Measurements from ENCODE around the gene OASL.

Gene OASL, protein sequence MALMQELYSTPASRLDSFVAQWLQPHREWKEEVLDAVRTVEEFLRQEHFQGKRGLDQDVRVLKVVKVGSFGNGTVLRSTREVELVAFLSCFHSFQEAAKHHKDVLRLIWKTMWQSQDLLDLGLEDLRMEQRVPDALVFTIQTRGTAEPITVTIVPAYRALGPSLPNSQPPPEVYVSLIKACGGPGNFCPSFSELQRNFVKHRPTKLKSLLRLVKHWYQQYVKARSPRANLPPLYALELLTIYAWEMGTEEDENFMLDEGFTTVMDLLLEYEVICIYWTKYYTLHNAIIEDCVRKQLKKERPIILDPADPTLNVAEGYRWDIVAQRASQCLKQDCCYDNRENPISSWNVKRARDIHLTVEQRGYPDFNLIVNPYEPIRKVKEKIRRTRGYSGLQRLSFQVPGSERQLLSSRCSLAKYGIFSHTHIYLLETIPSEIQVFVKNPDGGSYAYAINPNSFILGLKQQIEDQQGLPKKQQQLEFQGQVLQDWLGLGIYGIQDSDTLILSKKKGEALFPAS

DNA sequence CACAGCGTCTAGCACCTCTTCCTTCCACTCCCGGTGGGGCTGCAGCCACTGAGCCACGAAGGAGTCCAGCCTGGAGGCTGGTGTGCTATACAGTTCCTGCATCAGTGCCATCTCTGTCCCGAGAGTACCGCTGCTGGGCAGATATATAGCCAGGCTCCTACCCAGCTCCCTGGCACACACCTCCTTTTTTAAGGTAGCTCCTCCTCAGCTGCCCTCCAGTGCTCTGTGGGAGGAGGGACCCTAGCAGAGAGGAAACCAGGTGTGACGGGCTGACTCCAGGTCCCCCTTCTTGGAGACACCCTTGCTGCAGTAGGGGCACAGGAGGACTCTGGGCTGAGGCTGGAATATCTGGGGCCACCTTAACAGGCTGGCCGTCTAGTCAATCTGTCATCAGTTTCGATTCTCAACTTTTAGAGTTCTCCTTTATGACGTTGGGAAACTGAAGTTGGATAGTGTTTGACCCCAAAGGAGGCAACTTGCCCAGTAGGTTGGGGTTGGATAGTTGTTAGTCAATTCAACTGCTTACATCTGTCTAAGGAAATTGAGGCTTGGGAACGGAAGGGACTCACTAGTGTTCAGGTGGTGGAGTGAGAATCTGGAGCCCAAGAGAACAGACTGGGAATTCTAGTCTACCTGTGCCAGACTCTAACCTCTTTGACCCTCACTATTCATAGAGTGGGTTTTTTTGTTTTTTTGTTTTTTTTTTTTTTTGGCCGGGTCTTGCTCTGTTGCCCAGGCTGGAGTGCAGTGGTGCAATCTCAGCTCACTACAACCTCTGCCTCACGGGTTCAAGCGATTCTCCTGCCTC, at the start of gene OASL:
OASL (minus strand) TSS at position 386 of the 808 bp plus-strand sequence; CDS start at position 111, 275 bp downstream.
- peak within 1 kb of the TSS; percentile 95 for H2AFZ ChIP-seq (ENCODE audit: low read depth)
- peak within 1 kb of the TSS; percentile 76 for H3K4me2 ChIP-seq
- TF ChIP-seq, protein P1, sequence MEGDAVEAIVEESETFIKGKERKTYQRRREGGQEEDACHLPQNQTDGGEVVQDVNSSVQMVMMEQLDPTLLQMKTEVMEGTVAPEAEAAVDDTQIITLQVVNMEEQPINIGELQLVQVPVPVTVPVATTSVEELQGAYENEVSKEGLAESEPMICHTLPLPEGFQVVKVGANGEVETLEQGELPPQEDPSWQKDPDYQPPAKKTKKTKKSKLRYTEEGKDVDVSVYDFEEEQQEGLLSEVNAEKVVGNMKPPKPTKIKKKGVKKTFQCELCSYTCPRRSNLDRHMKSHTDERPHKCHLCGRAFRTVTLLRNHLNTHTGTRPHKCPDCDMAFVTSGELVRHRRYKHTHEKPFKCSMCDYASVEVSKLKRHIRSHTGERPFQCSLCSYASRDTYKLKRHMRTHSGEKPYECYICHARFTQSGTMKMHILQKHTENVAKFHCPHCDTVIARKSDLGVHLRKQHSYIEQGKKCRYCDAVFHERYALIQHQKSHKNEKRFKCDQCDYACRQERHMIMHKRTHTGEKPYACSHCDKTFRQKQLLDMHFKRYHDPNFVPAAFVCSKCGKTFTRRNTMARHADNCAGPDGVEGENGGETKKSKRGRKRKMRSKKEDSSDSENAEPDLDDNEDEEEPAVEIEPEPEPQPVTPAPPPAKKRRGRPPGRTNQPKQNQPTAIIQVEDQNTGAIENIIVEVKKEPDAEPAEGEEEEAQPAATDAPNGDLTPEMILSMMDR (conservative IDR thresholded peaks at IDR 0.05; ENCODE audit: low read depth, low read length): no peak
- H3K36me3 ChIP-seq (ENCODE audit: insufficient read depth): no peaks in the 10 kb centered on the region
- no peak within 1 kb of the TSS for H3K4me3 ChIP-seq (IDR thresholded peaks at IDR 0.05; ENCODE audit: insufficient read depth, low read depth, low read length)
- H3K4me1 ChIP-seq (ENCODE audit: low read depth, poor library complexity, severe bottlenecking): peaks cover 7% of the 10 kb centered on the region
- H3K79me2 ChIP-seq (ENCODE audit: insufficient read depth, low read depth): no peaks in the 10 kb centered on the region
- H3K27ac ChIP-seq: no peak within 1 kb of the TSS
- H3K9ac ChIP-seq: peak within 1 kb of the TSS; percentile 49
- no peaks in the 10 kb centered on the region for H3K27me3 ChIP-seq (ENCODE audit: insufficient read depth, low read depth)
- no peaks in the 10 kb centered on the region for H4K20me1 ChIP-seq (ENCODE audit: insufficient read depth)

DNA sequence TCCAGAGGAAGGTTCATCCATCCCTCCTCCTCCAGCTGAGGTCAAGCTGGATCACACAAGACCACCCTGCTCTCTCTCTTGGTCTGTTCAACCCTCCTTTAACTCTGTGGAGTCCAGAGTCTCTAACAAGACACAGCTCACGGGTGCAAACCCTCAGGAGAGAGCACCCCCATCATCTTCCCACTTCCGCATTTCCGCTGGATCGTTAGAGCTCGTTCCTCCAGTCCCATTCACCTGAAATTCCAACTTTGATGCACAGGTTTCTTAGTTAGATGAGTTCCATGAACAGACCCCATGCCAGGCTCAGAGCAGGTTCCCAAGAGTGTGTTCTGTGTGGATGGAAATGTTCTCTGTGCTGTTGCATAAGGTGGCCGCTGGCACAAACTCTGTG, 49.1 kb upstream of the OASL start:
- TF ChIP-seq, protein P1 (conservative IDR thresholded peaks at IDR 0.05; ENCODE audit: low read depth, low read length): no peak
- no peak overlapping the region for H2AFZ ChIP-seq (ENCODE audit: low read depth)
- H3K27me3 ChIP-seq (ENCODE audit: insufficient read depth, low read depth): no peaks in the 10 kb centered on the region
- H3K79me2 ChIP-seq (ENCODE audit: insufficient read depth, low read depth): no peaks in the 10 kb centered on the region
- no peak overlapping the region for H3K4me3 ChIP-seq (IDR thresholded peaks at IDR 0.05; ENCODE audit: insufficient read depth, low read depth, low read length)
- no peaks in the 10 kb centered on the region for H4K20me1 ChIP-seq (ENCODE audit: insufficient read depth)
- H3K4me2 ChIP-seq: no peak overlapping the region
- H3K36me3 ChIP-seq (ENCODE audit: insufficient read depth): no peaks in the 10 kb centered on the region
- no peak overlapping the region for H3K9ac ChIP-seq
- no peaks in the 10 kb centered on the region for H3K4me1 ChIP-seq (ENCODE audit: low read depth, poor library complexity, severe bottlenecking)
- no peak overlapping the region for H3K27ac ChIP-seq

DNA sequence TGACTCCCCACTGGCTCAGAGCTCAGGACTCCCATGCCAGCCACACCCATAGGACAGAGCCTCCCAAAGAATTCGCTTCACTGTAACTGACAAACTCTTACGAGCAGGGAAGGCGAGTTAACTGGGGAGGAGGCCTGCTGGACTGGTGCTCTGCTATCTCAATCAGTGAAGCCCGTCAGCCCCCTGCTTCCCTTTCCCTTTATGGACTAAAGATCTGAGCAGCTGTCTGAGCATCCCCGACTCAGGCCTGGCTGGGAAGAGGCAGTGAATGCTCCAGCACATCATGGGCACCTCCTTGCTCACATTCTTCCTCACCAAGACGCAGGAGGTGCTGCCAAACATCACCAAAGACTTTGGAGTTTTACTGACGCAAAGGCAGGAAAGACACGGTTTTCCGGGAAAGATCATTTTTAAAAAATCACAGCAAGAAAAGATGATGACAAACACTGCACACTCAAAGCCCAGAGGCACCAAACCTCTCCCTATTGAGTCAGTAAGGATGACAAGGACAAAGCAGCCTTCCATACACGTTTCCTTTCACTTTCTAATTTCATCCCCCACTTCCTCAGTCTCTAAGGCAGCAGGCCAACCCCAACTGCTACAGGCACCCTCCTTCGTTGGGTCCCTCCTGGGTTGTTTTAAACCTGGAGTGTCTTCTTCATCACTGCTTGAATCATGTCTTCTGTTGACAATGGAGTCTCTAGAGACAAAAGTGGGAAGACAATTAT, 48.6 kb upstream of the OASL start:
- Histone ChIP-seq H3K27ac (no peak overlapping the region), H3K4me1 (ENCODE audit: low read depth, poor library complexity, severe bottlenecking) (no peaks in the 10 kb centered on the region), H4K20me1 (ENCODE audit: insufficient read depth) (no peaks in the 10 kb centered on the region), H3K27me3 (ENCODE audit: insufficient read depth, low read depth) (no peaks in the 10 kb centered on the region), H3K9ac (no peak overlapping the region), H3K79me2 (ENCODE audit: insufficient read depth, low read depth) (no peaks in the 10 kb centered on the region), H3K4me2 (no peak overlapping the region), H3K36me3 (ENCODE audit: insufficient read depth) (no peaks in the 10 kb centered on the region), H3K4me3 (IDR thresholded peaks at IDR 0.05; ENCODE audit: insufficient read depth, low read depth, low read length) (no peak overlapping the region), H2AFZ (ENCODE audit: low read depth) (no peak overlapping the region)
- TF ChIP-seq, protein P1 (conservative IDR thresholded peaks at IDR 0.05; ENCODE audit: low read depth, low read length): no peak

DNA sequence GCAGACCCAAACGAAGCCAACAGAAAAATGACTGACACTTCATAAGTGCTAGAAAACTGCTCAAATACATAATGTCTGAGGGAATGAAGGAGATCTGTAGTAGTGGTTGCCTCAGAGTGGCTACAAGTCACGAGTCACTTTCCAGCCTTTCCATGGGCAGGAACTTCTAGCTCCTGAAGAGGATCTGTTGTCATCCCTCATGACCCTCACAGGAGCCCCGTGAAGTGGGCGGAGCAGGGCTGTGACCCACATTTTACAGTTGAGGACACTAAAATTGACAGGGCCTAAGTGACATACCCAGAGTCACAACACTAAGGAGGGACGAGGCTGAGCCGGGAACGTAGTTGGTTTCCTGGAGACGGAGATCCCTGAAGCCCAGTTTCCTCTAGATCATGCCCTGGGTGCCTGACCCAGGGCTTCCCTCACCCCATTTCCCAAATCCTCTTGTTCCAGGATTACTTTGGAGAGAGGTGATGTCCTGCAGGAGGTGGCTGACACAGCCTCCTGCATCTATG, 47.8 kb upstream of the OASL start:
- Histone ChIP-seq H3K4me2 (no peak overlapping the region), H3K36me3 (ENCODE audit: insufficient read depth) (no peaks in the 10 kb centered on the region), H3K9ac (no peak overlapping the region), H3K4me3 (IDR thresholded peaks at IDR 0.05; ENCODE audit: insufficient read depth, low read depth, low read length) (no peak overlapping the region), H2AFZ (ENCODE audit: low read depth) (no peak overlapping the region), H4K20me1 (ENCODE audit: insufficient read depth) (no peaks in the 10 kb centered on the region), H3K27ac (no peak overlapping the region), H3K4me1 (ENCODE audit: low read depth, poor library complexity, severe bottlenecking) (no peaks in the 10 kb centered on the region), H3K27me3 (ENCODE audit: insufficient read depth, low read depth) (no peaks in the 10 kb centered on the region), H3K79me2 (ENCODE audit: insufficient read depth, low read depth) (no peaks in the 10 kb centered on the region)
- TF ChIP-seq, protein P1 (conservative IDR thresholded peaks at IDR 0.05; ENCODE audit: low read depth, low read length): no peak

All from KMS-11 (cell line).